GM19239 (cell line): Measurements from ENCODE around the gene PARG.
"Not testable (repeated sequence)": the region's sequence is repeated elsewhere in the genome, so short reads cannot be mapped to it uniquely, and the experiment has no call there.

Experiments
- DNase-seq: peaks from one replicate; pipeline ENCODE4 v3.0.0; 2011; ENCODE audit warnings: low spot score; ENCODE audit not compliant: insufficient read length
- FAIRE-seq: peaks from 2 replicates; lab custom pipeline; 2011; peaks lifted over from hg19 to GRCh38; lab: Jason Lieb, UNC

PARG gene

GRCh38 chr10:49834201-49834600 lies 107.6 kb downstream of the PARG start:
- FAIRE-seq = peak; percentile 37
- no peak for DNase-seq

GRCh38 chr10:49833168-49833567 lies 108.7 kb downstream of the PARG start:
- no peak for FAIRE-seq

GRCh38 chr10:49831352-49832035 lies 110.3 kb downstream of the PARG start:
- no peak for DNase-seq
- FAIRE-seq = no peak

More at GRCh38 chr10:49833168-49833567, 108.7 kb downstream of the PARG start:
- DNase-seq = no peak

- no peak for FAIRE-seq
Observed at GRCh38 chr10:49830846-49831245, 111.0 kb downstream of the PARG start.

GRCh38 chr10:49830016-49830415 lies 111.8 kb downstream of the PARG start:
- DNase-seq (no peak), FAIRE-seq (peak; percentile 42)

More at GRCh38 chr10:49830846-49831245, 111.0 kb downstream of the PARG start:
- no peak for DNase-seq

GRCh38 chr10:49827297-49827696 lies 114.5 kb downstream of the PARG start:
- DNase-seq (no peak), FAIRE-seq (peak; percentile 56)

- no peak for FAIRE-seq
- DNase-seq = no peak
Observed at GRCh38 chr10:49819234-49819958, 122.4 kb downstream of the PARG start.

- DNase-seq (no peak), FAIRE-seq (peak; percentile 45)
Observed at GRCh38 chr10:49817845-49818244, 124.0 kb downstream of the PARG start.

GRCh38 chr10:49803988-49804387 lies 137.8 kb downstream of the PARG start:
- DNase-seq (no peak), FAIRE-seq (no peak)

GRCh38 chr10:49798275-49798674 lies 143.6 kb downstream of the PARG start:
- no peak for DNase-seq
- FAIRE-seq = no peak

- FAIRE-seq = no peak
- DNase-seq = no peak
Observed at GRCh38 chr10:49791100-49791499, 150.7 kb downstream of the PARG start.

GRCh38 chr10:49784681-49785080 lies 157.1 kb downstream of the PARG start:
- DNase-seq (no peak), FAIRE-seq (no peak)

- FAIRE-seq (no peak), DNase-seq (no peak)
Observed at GRCh38 chr10:49783645-49784044, 158.2 kb downstream of the PARG start.

GRCh38 chr10:49781247-49781646 lies 160.6 kb downstream of the PARG start:
- DNase-seq (no peak), FAIRE-seq (no peak)

GRCh38 chr10:49778197-49778596 lies 163.6 kb downstream of the PARG start:
- FAIRE-seq = no peak
- no peak for DNase-seq

GRCh38 chr10:49776851-49777250 lies 165.0 kb downstream of the PARG start:
- no peak for FAIRE-seq
- no peak for DNase-seq

- no peak for FAIRE-seq
- DNase-seq = no peak
Observed at GRCh38 chr10:49775014-49775413, 166.8 kb downstream of the PARG start.

- not testable (repeated sequence) for FAIRE-seq, DNase-seq
Observed at GRCh38 chr10:49772944-49773343, 168.9 kb downstream of the PARG start.

- DNase-seq, FAIRE-seq: not testable (repeated sequence)
Observed at GRCh38 chr10:49771046-49771445, 170.8 kb downstream of the PARG start.

GRCh38 chr10:49769692-49770091 lies 172.1 kb downstream of the PARG start:
- FAIRE-seq = no peak
- DNase-seq = no peak

- no peak for FAIRE-seq
- no peak for DNase-seq
Observed at GRCh38 chr10:49768731-49769130, 173.1 kb downstream of the PARG start.

GRCh38 chr10:49768329-49768728 lies 173.5 kb downstream of the PARG start:
- DNase-seq (no peak), FAIRE-seq (no peak)
